ENCODE data around the gene WWC1.
"Not testable (repeated sequence)": the region's sequence is repeated elsewhere in the genome, so short reads cannot be mapped to it uniquely, and the experiment has no call there.

WWC1 gene

DNA sequence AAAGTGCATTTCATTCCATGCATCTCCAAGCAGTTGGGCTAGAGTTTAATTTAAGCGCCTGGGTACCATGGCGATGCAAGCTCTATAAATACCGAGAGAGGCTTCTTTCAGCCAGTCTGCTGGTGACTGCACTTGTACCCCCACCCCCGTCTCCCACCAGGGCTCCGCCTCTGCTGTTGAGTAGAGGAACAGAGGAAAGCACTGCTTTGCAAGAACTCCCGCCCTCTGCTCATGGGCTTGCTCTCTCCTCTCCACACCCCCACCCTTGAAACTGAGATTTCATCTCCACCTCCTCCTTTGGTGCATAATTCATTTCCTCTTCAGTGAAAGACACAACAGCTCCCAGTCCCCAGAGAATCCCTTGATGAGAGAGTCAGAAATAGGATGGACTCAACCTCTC is 5.1 kb upstream of the WWC1 start:
- Histone ChIP-seq H3K36me3 (ENCODE audit: control insufficient read depth in 1 of 2, insufficient read depth in 2 of 2, low read length in 2 of 2) (no peaks in the 10 kb centered on the region), H3K27ac (ENCODE audit: low read depth, low read length) (no peak overlapping the region), H3K27me3 (ENCODE audit: control insufficient read depth in 1 of 2, insufficient read depth in 2 of 2, low read length in 2 of 2) (no peaks in the 10 kb centered on the region), H3K4me3 (ENCODE audit: low read depth in 1 of 2, low read length in 2 of 2) (no peak overlapping the region), H3K9ac (ENCODE audit: low read depth in 1 of 2, low read length in 2 of 2) (no peak overlapping the region), H3K4me1 (ENCODE audit: control insufficient read depth in 1 of 2, insufficient read depth in 2 of 2, low read length in 2 of 2) (peaks cover 12 to 13% of the 10 kb centered on the region in 2 donors), H3K9me3 (ENCODE audit: control insufficient read depth in 1 of 2, low read length in 2 of 2) (no peaks in the 10 kb centered on the region)

DNA sequence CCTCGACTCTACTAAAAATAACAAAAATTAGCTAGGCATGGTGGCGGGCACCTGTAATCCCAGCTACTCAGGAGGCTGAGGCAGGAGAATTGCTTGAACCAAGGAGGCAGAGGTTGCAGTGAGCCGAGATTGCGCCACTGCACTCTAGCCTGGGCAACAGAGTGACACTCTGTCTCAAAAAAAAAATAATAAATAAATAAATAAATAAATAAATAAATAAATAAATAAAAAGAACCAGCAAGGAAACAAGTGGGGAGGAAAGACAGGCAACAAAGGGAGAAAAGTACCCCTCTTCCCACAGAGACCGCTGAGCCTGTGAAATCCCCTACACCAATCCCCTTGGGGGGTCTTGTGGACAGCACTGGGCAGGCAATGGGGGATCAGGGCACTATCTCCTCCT is 4.6 kb upstream of the WWC1 start:
- not testable (repeated sequence) for H3K4me3 ChIP-seq (ENCODE audit: low read depth in 1 of 2, low read length in 2 of 2)
- peaks cover 12 to 13% of the 10 kb centered on the region in 2 donors for H3K4me1 ChIP-seq (ENCODE audit: control insufficient read depth in 1 of 2, insufficient read depth in 2 of 2, low read length in 2 of 2)

DNA sequence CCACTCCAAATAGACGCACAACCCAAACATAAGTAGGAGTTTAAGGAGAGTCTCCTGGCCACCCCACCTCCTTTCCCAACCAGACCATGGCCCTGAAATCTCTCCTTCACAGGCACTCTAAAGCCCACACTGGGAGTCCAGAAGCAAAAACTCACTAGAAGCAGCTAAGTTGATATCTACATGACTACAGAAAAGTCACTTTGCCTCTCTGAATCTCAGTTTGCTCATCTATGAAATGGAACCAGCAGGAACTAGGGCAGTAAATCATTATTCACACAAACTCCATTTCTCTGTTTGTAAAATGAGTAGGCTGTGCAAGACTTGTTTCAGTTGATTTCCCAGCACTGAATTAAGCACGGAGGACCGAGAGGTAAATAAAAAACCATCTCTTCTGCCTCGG is 4.1 kb upstream of the WWC1 start:
- no peak overlapping the region for H3K4me3 ChIP-seq (ENCODE audit: low read depth in 1 of 2, low read length in 2 of 2)
- H3K4me1 ChIP-seq (ENCODE audit: control insufficient read depth in 1 of 2, insufficient read depth in 2 of 2, low read length in 2 of 2): peaks cover 12 to 13% of the 10 kb centered on the region in 2 donors
- H3K36me3 ChIP-seq (ENCODE audit: control insufficient read depth in 1 of 2, insufficient read depth in 2 of 2, low read length in 2 of 2): no peaks in the 10 kb centered on the region
- H3K9ac ChIP-seq (ENCODE audit: low read depth in 1 of 2, low read length in 2 of 2): no peak overlapping the region
- H3K27ac ChIP-seq (ENCODE audit: low read depth, low read length): no peak overlapping the region
- no peaks in the 10 kb centered on the region for H3K27me3 ChIP-seq (ENCODE audit: control insufficient read depth in 1 of 2, insufficient read depth in 2 of 2, low read length in 2 of 2)
- no peaks in the 10 kb centered on the region for H3K9me3 ChIP-seq (ENCODE audit: control insufficient read depth in 1 of 2, low read length in 2 of 2)

More for the DNA sequence above, 4.6 kb upstream of the WWC1 start:
- H3K36me3 ChIP-seq (ENCODE audit: control insufficient read depth in 1 of 2, insufficient read depth in 2 of 2, low read length in 2 of 2); H3K27me3 ChIP-seq (ENCODE audit: control insufficient read depth in 1 of 2, insufficient read depth in 2 of 2, low read length in 2 of 2); H3K9ac ChIP-seq (ENCODE audit: low read depth in 1 of 2, low read length in 2 of 2); H3K9me3 ChIP-seq (ENCODE audit: control insufficient read depth in 1 of 2, low read length in 2 of 2); H3K27ac ChIP-seq (ENCODE audit: low read depth, low read length): not testable (repeated sequence)

DNA sequence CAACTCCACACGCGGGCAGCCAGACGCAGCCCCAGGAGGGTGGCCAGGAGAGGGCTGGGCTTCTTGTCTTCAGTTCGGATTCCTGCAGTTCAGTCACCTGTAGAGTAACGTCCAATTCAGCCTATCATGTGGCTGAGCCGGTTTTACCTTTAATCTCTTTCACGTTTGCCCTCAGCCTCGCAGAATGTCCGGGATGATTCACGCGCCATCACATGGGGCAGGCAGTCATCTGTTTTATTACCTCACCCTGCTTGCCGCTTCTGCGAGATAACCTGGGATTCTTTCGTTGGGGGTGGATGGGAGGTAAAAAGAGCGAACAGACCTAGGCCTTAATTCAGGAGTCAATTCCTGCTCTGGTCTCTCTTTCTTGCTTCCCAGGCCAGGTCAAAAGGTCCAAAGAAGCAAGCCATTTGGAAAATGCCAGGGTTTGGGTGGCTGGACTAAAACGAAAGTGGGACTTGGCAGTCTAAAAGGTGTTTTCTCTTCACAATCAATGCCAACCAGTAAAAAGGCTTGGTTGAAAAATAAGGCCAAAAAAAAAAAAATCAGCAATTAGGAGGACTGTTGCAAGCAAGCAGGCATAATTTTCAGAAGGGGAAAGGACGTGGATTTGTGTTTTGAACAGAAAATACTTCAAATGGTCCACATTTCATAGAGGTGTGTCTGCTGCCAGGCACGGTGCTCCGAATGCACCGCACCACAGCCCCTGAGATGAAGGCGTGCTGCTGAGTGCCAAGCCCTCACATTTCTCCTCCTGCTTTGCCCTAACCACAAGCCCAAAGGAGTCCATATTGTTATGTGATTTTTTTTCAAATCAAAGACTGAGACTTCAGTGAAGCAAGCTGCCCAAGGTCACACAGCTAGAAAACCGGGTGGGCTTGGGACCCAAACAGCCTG is 2.8 kb upstream of the WWC1 start:
- Histone ChIP-seq H3K9ac (ENCODE audit: low read depth in 1 of 2, low read length in 2 of 2) (peak overlapping the region; percentile 32 to 39), H3K9me3 (ENCODE audit: control insufficient read depth in 1 of 2, low read length in 2 of 2) (no peaks in the 10 kb centered on the region), H3K4me3 (ENCODE audit: low read depth in 1 of 2, low read length in 2 of 2) (peak overlapping the region; percentile 53 to 70), H3K36me3 (ENCODE audit: control insufficient read depth in 1 of 2, insufficient read depth in 2 of 2, low read length in 2 of 2) (no peaks in the 10 kb centered on the region), H3K27ac (ENCODE audit: low read depth, low read length) (peak overlapping the region; percentile 39), H3K4me1 (ENCODE audit: control insufficient read depth in 1 of 2, insufficient read depth in 2 of 2, low read length in 2 of 2) (peaks cover 13 to 17% of the 10 kb centered on the region in 2 donors), H3K27me3 (ENCODE audit: control insufficient read depth in 1 of 2, insufficient read depth in 2 of 2, low read length in 2 of 2) (peaks cover 7 to 8% of the 10 kb centered on the region in 2 donors)

DNA sequence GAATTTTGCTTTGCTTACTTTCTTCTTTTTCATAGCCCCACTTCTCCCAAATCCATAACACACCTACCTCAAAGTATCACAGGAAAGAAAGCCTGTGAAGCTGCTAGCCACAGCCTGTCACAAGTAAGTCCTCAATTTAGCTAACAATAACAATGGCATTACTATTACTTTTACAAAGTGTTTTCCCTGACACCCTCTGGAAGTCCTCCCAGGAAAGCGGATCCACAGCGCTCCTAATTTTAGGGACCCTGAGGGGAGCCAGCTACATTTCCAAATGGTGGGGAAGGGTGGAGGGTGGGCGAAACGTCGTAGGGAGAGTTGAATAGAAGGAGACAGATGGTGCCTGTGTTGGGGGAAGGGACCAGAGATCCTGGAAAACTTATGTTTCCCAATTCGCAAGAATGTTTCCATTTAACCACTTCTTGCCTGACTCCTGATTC is 523 bp upstream of the WWC1 start:
- Histone ChIP-seq H3K36me3 (ENCODE audit: control insufficient read depth in 1 of 2, insufficient read depth in 2 of 2, low read length in 2 of 2) (no peaks in the 10 kb centered on the region), H3K4me1 (ENCODE audit: control insufficient read depth in 1 of 2, insufficient read depth in 2 of 2, low read length in 2 of 2) (peaks cover 13 to 17% of the 10 kb centered on the region in 2 donors), H3K4me3 (ENCODE audit: low read depth in 1 of 2, low read length in 2 of 2) (peak overlapping the region; percentile 63 to 65), H3K27ac (ENCODE audit: low read depth, low read length) (no peak overlapping the region), H3K9ac (ENCODE audit: low read depth in 1 of 2, low read length in 2 of 2) (no peak overlapping the region), H3K9me3 (ENCODE audit: control insufficient read depth in 1 of 2, low read length in 2 of 2) (no peaks in the 10 kb centered on the region), H3K27me3 (ENCODE audit: control insufficient read depth in 1 of 2, insufficient read depth in 2 of 2, low read length in 2 of 2) (peaks cover 7 to 8% of the 10 kb centered on the region in 2 donors)

DNA sequence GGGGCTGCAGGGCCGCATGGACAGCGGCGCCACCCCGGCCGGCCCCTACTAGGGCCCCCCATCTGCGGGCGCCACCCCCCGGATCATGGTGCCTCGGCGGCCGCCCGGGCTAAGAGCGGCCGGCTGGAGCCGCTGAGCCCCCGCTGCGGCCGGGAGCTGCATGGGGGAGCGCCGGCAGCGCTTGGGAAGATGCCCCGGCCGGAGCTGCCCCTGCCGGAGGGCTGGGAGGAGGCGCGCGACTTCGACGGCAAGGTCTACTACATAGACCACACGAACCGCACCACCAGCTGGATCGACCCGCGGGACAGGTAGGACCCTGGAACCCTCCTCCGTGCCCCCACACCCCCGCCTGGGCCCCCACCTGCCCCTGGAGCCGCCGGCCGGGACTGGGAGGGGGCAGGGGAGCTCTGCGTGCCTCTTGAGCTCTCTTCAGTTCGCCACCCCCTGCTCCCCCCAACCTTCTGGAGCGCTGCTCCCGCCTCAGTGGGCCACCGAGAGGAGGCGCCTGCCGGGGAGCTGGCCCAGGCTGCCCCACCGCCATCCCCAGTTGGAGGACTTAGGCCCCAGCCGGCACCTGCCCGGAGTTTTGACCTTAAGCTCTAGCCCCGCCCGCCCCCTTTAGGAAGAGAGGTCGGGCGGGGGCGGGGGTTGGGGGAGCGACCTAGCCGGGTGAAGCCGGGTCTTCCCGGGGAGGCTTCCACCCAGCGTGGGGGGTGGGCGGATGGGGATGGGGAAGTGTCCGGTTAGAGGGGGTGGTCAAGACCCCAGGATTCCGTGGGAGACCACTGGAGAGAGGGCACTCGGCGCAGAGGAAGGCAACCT is 730 bp downstream of the WWC1 start:
- Histone ChIP-seq H3K27ac (ENCODE audit: low read depth, low read length) (no peak overlapping the region), H3K27me3 (ENCODE audit: control insufficient read depth in 1 of 2, insufficient read depth in 2 of 2, low read length in 2 of 2) (peaks cover 7 to 8% of the 10 kb centered on the region in 2 donors), H3K36me3 (ENCODE audit: control insufficient read depth in 1 of 2, insufficient read depth in 2 of 2, low read length in 2 of 2) (peaks cover 0 to 4% of the 10 kb centered on the region in 2 donors), H3K4me3 (ENCODE audit: low read depth in 1 of 2, low read length in 2 of 2) (peak overlapping the region; percentile 59 to 63), H3K4me1 (ENCODE audit: control insufficient read depth in 1 of 2, insufficient read depth in 2 of 2, low read length in 2 of 2) (peaks cover 13 to 21% of the 10 kb centered on the region in 2 donors), H3K9ac (ENCODE audit: low read depth in 1 of 2, low read length in 2 of 2) (peak overlapping the region in 1 of 2 donors; percentile 3), H3K9me3 (ENCODE audit: control insufficient read depth in 1 of 2, low read length in 2 of 2) (no peaks in the 10 kb centered on the region)

DNA sequence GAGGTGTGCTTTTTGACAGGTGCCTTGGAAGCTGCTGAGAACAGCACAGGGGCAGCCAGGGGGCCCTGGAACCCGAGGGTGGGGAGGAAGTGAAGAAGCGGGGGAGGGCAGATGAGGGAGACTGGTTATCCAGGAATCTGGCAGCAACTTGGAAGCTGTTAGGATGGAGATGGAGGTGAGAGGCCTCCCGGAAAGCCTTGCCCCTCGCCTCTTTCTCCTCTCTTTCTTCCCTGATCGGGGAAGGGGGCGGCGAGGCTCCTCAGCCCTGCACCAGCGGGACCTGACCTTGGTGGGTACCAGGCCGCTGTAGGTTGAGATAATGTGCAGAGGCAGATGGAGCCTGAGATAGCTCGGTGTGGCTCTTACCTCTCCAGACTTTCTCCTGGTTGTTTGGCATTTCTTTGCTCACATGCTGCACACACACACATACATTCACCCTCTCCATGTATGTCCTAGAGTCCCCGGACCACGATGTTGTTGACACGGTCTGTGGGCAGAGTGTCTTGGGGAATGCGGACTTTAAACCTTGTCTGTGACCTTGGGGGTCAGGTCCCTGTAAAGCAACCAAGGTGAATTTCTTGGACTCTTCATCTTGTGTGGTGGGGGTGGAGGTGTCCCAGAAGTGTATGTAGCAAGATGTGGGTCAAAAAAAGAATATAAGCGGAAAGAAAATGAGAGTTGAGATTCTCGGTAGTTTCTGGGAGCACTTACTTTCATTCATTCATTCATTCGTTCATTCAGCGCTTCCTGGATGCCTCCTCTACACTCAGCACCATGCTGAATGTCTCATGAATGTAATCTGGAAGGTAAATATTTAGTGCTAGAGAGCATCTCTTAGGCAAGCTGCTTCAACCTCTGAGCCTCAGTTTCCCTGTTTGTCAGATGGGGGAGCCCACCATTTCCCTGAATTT is 1.6 kb downstream of the WWC1 start:
- Histone ChIP-seq H3K4me3 (ENCODE audit: low read depth in 1 of 2, low read length in 2 of 2) (peak overlapping the region; percentile 59 to 63), H3K27me3 (ENCODE audit: control insufficient read depth in 1 of 2, insufficient read depth in 2 of 2, low read length in 2 of 2) (peaks cover 7 to 8% of the 10 kb centered on the region in 2 donors), H3K9ac (ENCODE audit: low read depth in 1 of 2, low read length in 2 of 2) (peak overlapping the region; percentile 3 to 16)

GRCh38 chr5:168295574-168296201 is 4.2 kb downstream of the WWC1 start:
- Histone ChIP-seq H3K9ac (ENCODE audit: low read depth in 1 of 2, low read length in 2 of 2) (no peak overlapping the region), H3K4me3 (ENCODE audit: low read depth in 1 of 2, low read length in 2 of 2) (no peak overlapping the region), H3K27me3 (ENCODE audit: control insufficient read depth in 1 of 2, insufficient read depth in 2 of 2, low read length in 2 of 2) (peaks cover 7 to 8% of the 10 kb centered on the region in 2 donors), H3K4me1 (ENCODE audit: control insufficient read depth in 1 of 2, insufficient read depth in 2 of 2, low read length in 2 of 2) (peaks cover 6 to 12% of the 10 kb centered on the region in 2 donors), H3K27ac (ENCODE audit: low read depth, low read length) (no peak overlapping the region), H3K9me3 (ENCODE audit: control insufficient read depth in 1 of 2, low read length in 2 of 2) (no peaks in the 10 kb centered on the region), H3K36me3 (ENCODE audit: control insufficient read depth in 1 of 2, insufficient read depth in 2 of 2, low read length in 2 of 2) (peaks cover 0 to 4% of the 10 kb centered on the region in 2 donors)

More for the DNA sequence above, 1.6 kb downstream of the WWC1 start:
- Histone ChIP-seq H3K9me3 (ENCODE audit: control insufficient read depth in 1 of 2, low read length in 2 of 2) (no peaks in the 10 kb centered on the region), H3K4me1 (ENCODE audit: control insufficient read depth in 1 of 2, insufficient read depth in 2 of 2, low read length in 2 of 2) (peaks cover 10 to 16% of the 10 kb centered on the region in 2 donors), H3K27ac (ENCODE audit: low read depth, low read length) (no peak overlapping the region), H3K36me3 (ENCODE audit: control insufficient read depth in 1 of 2, insufficient read depth in 2 of 2, low read length in 2 of 2) (peaks cover 0 to 4% of the 10 kb centered on the region in 2 donors)

- no peak overlapping the region for H3K4me3 ChIP-seq (ENCODE audit: low read depth in 1 of 2, low read length in 2 of 2)
- H3K9me3 ChIP-seq (ENCODE audit: control insufficient read depth in 1 of 2, low read length in 2 of 2): no peaks in the 10 kb centered on the region
- no peak overlapping the region for H3K27ac ChIP-seq (ENCODE audit: low read depth, low read length)
- peaks cover 7 to 8% of the 10 kb centered on the region in 2 donors for H3K27me3 ChIP-seq (ENCODE audit: control insufficient read depth in 1 of 2, insufficient read depth in 2 of 2, low read length in 2 of 2)
- H3K9ac ChIP-seq (ENCODE audit: low read depth in 1 of 2, low read length in 2 of 2): no peak overlapping the region
- H3K36me3 ChIP-seq (ENCODE audit: control insufficient read depth in 1 of 2, insufficient read depth in 2 of 2, low read length in 2 of 2): peaks cover 0 to 4% of the 10 kb centered on the region in 2 donors
- peaks cover 8 to 20% of the 10 kb centered on the region in 2 donors for H3K4me1 ChIP-seq (ENCODE audit: control insufficient read depth in 1 of 2, insufficient read depth in 2 of 2, low read length in 2 of 2)
These were observed 5.2 kb downstream of the WWC1 start for GRCh38 chr5:168296682-168297081.

All from duodenal mucosa (tissue), 2 donors.